ENCODE results near the gene CFAP251.

GRCh38 chr12:122049827-122050226 lies 131.4 kb downstream of the CFAP251 start:
- no peak for TF ChIP-seq CTCF (IDR thresholded peaks at IDR 0.05; ENCODE audit: insufficient read depth, low read depth, low read length)
- no peak for TF ChIP-seq EZH2 (IDR thresholded peaks at IDR 0.05; ENCODE audit: insufficient read depth, low read length)

All from astrocyte (in vitro differentiated cells and primary cell).